Measurements from ENCODE around the gene BMP6.

BMP6 gene

DNA sequence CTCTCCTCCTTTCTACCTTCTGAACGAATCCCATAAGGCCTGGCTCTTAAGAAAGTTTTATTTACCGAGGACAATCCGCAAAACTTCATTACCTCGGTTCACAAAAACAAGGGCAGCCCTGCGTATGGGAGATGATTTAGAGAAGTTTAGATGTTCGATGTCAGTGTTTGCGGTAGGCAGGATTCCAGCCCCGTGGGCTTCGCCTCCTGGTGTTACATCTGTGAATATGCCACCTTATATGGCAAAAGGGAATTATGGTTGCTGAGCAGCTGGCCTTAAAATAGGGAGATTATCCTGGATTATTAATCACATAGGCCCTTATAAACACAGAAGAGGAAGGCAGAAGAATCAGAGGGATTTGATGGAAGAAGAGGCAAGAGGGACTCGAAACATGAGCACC, 21.1 kb downstream of the BMP6 start:
- Mint-ChIP-seq H3K27me3 (peaks cover 19% of the 10 kb centered on the region), H3K4me1 (no peaks in the 10 kb centered on the region), H3K27ac (no peak overlapping the region), H3K36me3 (no peaks in the 10 kb centered on the region), H3K9me3 (no peaks in the 10 kb centered on the region), H3K4me3 (no peak overlapping the region)
- CTCF ChIA-PET, result no interaction called here
- DNase-seq, result no peak

DNA sequence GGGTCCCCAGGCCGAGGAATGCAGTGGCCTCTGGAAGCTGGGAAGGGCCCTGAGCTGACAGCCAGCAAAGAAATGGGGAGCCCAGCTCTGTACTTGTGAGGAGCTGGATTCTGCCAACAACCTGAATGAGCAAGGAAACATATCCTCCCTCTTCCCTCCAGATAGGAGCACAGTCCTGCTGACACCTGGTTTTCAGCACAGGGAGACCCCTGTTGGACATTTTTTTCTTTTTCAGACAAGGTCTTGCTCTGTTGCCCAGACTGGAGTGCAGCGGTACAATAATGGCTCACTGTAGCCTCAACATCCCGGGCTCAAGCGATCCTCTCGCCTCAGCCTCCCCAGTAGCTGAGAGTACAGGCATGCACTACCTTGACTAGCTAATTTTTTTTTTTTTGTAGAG, 21.5 kb downstream of the BMP6 start:
- H3K27ac Mint-ChIP-seq, result no peak overlapping the region
- H3K27me3 Mint-ChIP-seq, result peaks cover 19% of the 10 kb centered on the region
- no peaks in the 10 kb centered on the region for H3K36me3 Mint-ChIP-seq
- DNase-seq, result no peak
- no peaks in the 10 kb centered on the region for H3K4me1 Mint-ChIP-seq
- CTCF ChIA-PET, result no interaction called here
- no peak overlapping the region for H3K4me3 Mint-ChIP-seq
- no peaks in the 10 kb centered on the region for H3K9me3 Mint-ChIP-seq

DNA sequence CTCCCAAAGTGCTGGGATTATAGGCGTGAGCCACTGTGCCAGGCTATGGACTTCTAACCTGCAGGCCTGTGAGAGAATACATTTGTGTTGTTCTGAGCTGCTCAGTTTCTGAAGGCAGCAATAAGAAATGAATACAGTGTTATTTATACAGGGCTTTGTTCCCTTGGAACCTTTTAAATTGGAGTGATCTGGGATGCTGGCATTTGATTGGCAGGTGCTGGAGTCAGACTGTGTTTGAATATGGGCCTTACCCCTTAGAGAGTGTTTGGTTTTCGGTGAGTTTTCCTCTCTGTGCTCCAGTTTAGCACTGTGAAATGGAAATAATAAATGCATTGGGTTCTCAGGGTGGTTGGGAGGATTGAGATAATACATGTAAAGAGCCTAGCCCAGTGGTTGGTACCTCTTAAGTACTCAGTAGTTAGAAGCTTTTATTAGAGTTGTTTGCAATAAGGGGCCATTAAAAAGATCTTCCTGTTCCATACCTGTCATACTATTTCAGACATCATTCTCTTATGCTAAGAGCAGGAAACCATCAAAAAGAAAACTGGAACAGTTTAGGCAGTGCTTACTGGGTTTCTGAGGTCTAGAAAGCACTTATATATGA, 22.1 kb downstream of the BMP6 start:
- Mint-ChIP-seq H3K4me3 (no peak overlapping the region), H3K9me3 (no peaks in the 10 kb centered on the region), H3K27ac (no peak overlapping the region), H3K27me3 (peaks cover 19% of the 10 kb centered on the region), H3K36me3 (no peaks in the 10 kb centered on the region), H3K4me1 (no peaks in the 10 kb centered on the region)
- CTCF ChIA-PET, result no interaction called here
- DNase-seq, result no peak

DNA sequence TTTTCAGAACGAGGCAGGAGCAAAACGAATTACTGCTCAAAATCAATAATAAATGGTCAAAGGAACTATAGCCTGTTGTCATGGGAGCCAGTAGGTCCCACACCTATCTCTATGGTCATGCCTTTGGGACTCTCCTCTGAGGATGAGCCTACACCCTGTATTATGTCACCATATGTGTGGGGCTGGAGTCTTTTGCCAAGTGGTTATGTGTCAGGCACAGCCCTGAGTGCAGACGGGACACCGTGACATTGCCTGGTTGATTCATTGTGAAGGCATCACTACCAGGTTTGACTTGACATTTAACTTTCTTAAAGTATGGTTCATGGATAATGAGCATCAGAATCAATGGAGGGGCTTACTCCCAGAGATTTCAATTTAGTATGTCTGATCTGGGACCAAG, 23.6 kb downstream of the BMP6 start:
- Mint-ChIP-seq H3K27ac (no peak overlapping the region), H3K36me3 (no peaks in the 10 kb centered on the region), H3K4me3 (no peak overlapping the region), H3K27me3 (peaks cover 24% of the 10 kb centered on the region), H3K4me1 (no peaks in the 10 kb centered on the region), H3K9me3 (no peaks in the 10 kb centered on the region)
- CTCF ChIA-PET, result no interaction called here
- no peak for DNase-seq

DNA sequence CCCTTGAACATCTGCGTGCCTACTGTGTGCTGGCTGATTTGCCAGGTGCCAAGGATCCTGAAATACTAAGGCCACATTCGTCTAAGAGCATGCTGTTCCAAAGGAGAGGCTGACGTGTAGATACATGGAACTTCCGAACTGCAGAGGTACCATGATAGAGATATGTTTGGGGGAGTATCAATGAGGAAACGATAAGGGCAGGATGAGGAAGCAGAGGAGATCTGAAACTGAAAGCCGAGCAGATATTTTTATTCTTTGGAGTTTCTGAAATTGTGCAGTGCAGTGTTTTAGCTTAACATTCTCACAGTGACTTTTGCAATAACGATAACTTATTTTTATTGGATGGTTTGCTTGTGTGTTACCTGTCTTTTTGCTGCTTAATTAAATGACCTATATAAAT, 24.3 kb downstream of the BMP6 start:
- no peak for DNase-seq
- no peaks in the 10 kb centered on the region for H3K4me1 Mint-ChIP-seq
- H3K27ac Mint-ChIP-seq, result no peak overlapping the region
- H3K27me3 Mint-ChIP-seq, result peaks cover 19% of the 10 kb centered on the region
- CTCF ChIA-PET, result no interaction called here
- H3K4me3 Mint-ChIP-seq, result no peak overlapping the region
- no peaks in the 10 kb centered on the region for H3K36me3 Mint-ChIP-seq
- H3K9me3 Mint-ChIP-seq, result no peaks in the 10 kb centered on the region

DNA sequence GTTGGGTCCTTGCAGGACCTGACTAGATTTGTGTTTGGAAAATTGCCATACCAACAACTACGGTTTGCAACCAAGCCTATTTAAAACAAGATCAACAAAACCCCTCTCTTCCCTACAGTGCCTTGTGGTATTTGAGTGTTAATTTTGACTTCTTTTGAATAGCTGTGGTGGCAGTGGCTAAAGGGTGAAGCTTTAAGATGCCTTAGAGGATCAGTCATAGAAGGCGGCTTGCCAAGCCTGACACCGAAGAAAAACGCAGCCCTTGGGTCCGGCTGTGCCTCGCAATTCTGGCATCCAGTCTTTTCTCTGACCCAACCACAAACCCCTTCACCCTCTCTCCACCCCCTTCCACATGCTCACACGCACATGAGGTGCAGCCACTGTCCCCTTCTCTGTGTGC, 32.6 kb downstream of the BMP6 start:
- Mint-ChIP-seq H3K36me3 (no peaks in the 10 kb centered on the region), H3K4me3 (no peak overlapping the region), H3K4me1 (no peaks in the 10 kb centered on the region), H3K27ac (no peak overlapping the region), H3K27me3 (peaks cover 7% of the 10 kb centered on the region), H3K9me3 (no peaks in the 10 kb centered on the region)
- DNase-seq, result no peak
- CTCF ChIA-PET, result no interaction called here

DNA sequence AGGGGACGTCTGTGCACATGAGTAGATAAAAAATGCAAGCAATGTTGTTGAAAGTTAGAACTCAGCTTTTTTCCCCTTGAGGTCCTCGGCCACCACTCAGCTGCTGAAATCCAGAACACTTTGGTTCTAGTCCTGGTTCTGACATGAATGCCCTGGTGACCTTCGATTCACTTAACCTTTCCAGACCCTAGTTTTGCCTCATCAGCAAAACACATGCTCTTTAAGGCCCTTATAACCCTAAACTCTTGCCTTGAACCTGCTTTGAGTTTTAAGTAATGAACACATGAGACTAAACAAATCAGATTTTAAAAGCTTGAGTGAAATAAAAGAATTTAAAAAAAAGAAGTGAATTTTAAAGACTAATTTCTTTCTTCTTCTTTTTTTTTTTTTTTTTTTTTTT, 33.4 kb downstream of the BMP6 start:
- Mint-ChIP-seq H3K4me3 (no peak overlapping the region), H3K9me3 (no peaks in the 10 kb centered on the region), H3K27ac (no peak overlapping the region), H3K27me3 (peaks cover 4% of the 10 kb centered on the region), H3K4me1 (no peaks in the 10 kb centered on the region), H3K36me3 (no peaks in the 10 kb centered on the region)
- DNase-seq, result no peak
- CTCF ChIA-PET, result no interaction called here

DNA sequence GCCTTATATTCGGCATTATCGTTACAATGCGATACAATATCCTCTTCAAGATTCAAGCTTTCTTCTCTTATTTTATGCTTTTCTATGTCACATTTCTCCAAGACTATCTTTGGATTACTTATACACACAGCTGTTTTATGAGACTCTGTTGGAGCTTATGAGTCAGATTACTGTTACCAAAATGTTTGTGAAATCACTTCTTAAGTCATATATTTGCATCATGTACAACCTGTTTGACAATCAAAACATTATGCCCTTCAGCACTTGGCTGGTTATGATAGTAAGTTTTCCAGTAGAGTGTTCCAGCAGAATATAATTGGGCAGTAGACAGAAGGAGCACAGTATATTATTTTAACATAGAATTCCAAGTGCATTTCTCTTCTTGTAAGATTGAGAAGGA, 35.2 kb downstream of the BMP6 start:
- Mint-ChIP-seq H3K27me3 (peaks cover 4% of the 10 kb centered on the region), H3K9me3 (no peaks in the 10 kb centered on the region), H3K4me1 (no peaks in the 10 kb centered on the region), H3K27ac (no peak overlapping the region), H3K36me3 (no peaks in the 10 kb centered on the region), H3K4me3 (no peak overlapping the region)
- DNase-seq, result no peak
- CTCF ChIA-PET, result interaction anchor here (0.9 kb wide), 1 partner anchor 9 kb away, joined by 3 read pairs; no protein-coding TSS in a partner anchor

DNA sequence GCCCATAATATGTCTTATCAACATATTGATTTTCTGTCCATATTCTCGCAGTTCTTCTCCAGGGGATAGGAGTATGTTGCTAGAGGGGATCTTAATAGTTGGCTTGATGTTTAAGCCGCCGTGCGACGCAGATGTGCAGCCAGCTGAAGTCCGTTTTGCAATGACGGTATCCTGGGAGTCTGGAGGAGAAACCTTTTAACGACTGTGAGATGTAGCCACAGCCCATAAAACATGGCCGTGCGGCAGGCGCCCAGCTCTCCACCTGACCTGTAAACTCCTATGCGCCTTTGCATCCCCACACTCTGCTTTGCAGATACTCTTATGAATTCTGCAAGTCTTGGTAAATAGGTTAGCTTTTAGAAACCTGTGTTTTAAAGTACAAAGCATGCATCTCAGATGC, 36.9 kb downstream of the BMP6 start:
- no peak overlapping the region for H3K4me3 Mint-ChIP-seq
- no peaks in the 10 kb centered on the region for H3K4me1 Mint-ChIP-seq
- no peaks in the 10 kb centered on the region for H3K36me3 Mint-ChIP-seq
- CTCF ChIA-PET, result no interaction called here
- no peak for DNase-seq
- H3K27ac Mint-ChIP-seq, result no peak overlapping the region
- no peaks in the 10 kb centered on the region for H3K9me3 Mint-ChIP-seq
- H3K27me3 Mint-ChIP-seq, result peaks cover 4% of the 10 kb centered on the region

DNA sequence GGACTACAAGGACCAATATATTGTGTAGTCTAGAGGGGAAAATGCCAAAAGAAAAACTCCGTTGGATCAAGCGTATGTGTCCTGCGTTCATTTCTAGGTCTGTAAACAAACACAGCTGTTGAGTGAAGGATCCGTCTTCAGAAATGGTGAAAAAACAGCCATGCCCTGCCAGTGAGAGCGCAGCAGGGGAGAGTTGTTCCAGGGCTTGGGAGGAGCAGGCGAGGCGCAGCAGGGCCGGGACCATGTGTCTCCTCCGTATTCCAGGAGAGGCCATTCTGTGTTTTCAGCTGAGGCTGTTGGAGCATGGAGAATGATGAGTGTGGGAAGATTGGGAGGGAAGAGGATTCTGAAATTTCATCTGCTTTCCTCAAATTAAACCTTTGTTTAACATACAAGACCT, 38.0 kb downstream of the BMP6 start:
- CTCF ChIA-PET, result no interaction called here
- DNase-seq, result no peak
- H3K27me3 Mint-ChIP-seq, result peaks cover 4% of the 10 kb centered on the region

DNA sequence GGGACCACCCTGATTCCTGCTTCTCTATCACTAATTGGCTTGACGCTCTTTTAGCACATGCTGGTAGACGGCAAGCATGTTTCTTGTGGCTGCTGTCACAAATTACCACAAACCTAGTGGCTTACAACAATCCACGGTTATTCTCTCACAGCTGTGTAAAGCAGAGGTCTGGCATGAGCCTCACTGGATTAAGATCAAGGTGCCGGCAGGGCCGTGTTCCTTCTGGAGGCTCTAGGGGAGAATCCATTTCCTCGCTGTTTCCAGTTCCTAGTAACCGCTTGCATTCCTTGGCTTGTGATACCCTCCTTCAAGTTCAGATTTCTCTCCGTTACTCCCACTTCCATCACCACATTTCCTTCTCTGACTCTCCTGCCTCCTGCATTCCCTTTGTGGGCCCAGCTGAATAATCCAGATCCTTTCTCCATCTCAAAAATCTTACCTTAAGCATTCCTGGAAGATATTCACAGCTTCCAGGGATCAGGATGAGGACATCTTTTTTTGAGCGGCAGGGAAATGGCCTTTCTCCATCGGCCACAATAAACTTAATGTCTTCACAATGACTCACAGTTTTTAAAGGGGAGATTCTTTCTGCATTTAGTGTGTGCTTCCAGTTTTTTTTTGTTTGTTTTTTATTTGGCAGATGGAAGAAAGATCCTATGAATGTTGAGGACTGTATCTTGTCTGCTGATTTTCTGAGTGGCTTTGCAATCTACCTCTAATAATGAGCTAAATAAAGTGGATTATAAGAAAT, 39.9 kb downstream of the BMP6 start:
- no peak for DNase-seq
- no peak overlapping the region for H3K4me3 Mint-ChIP-seq
- no peak overlapping the region for H3K27ac Mint-ChIP-seq
- H3K27me3 Mint-ChIP-seq, result peaks cover 4% of the 10 kb centered on the region
- H3K4me1 Mint-ChIP-seq, result no peaks in the 10 kb centered on the region
- CTCF ChIA-PET, result no interaction called here
- H3K9me3 Mint-ChIP-seq, result no peaks in the 10 kb centered on the region
- H3K36me3 Mint-ChIP-seq, result no peaks in the 10 kb centered on the region

More for the DNA sequence above, 38.0 kb downstream of the BMP6 start:
- Mint-ChIP-seq H3K9me3 (no peaks in the 10 kb centered on the region), H3K27ac (no peak overlapping the region), H3K4me1 (no peaks in the 10 kb centered on the region), H3K4me3 (no peak overlapping the region), H3K36me3 (no peaks in the 10 kb centered on the region)

DNA sequence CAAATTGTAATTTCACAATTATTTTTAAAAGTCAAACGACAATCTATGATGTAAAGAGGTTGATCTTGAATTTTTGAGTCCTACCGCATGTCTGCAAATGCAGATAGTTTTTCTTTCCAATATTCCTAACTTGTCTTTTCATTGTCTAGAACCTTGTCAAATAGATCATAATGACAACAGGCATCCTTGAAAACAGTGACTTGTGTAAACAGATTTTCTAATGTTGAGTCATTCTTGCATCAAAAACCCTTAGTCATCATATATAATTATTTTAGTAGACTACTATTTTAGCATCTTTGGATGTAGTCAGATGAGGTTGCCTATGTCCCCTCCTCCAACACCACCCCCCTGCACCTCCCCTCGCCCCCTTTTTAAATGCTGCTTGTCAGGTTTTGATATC, 43.8 kb downstream of the BMP6 start:
- CTCF ChIA-PET, result interaction anchor here (1.4 kb wide), 1 partner anchor 9 kb away, joined by 3 read pairs; no protein-coding TSS in a partner anchor
- peaks cover 4% of the 10 kb centered on the region for H3K27me3 Mint-ChIP-seq
- H3K9me3 Mint-ChIP-seq, result no peaks in the 10 kb centered on the region
- no peak overlapping the region for H3K4me3 Mint-ChIP-seq
- DNase-seq, result no peak
- H3K4me1 Mint-ChIP-seq, result no peaks in the 10 kb centered on the region
- no peaks in the 10 kb centered on the region for H3K36me3 Mint-ChIP-seq
- no peak overlapping the region for H3K27ac Mint-ChIP-seq

DNA sequence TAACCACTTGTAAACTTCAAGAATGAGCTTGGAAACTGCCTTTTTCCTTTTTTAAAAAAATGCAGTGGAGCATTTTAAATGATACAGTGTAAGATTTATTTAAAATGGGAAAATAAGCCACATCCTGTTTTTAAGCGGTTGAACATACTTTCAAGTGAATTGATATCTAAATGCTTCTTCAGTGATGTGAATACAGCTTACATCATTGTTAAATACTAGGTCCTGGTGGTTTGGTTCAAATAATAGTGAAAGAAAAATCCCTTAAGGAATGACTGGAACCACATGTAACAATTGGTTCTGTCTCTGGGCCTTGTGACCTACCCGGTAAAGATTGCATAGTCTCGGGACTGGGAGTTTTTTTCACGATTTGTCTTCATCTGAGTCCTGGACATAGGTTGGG, 44.2 kb downstream of the BMP6 start:
- Mint-ChIP-seq H3K9me3 (no peaks in the 10 kb centered on the region), H3K27me3 (peaks cover 4% of the 10 kb centered on the region), H3K27ac (no peak overlapping the region), H3K4me1 (no peaks in the 10 kb centered on the region), H3K36me3 (no peaks in the 10 kb centered on the region), H3K4me3 (no peak overlapping the region)
- CTCF ChIA-PET, result interaction anchor here (1.4 kb wide), 1 partner anchor 9 kb away, joined by 3 read pairs; no protein-coding TSS in a partner anchor
- no peak for DNase-seq

DNA sequence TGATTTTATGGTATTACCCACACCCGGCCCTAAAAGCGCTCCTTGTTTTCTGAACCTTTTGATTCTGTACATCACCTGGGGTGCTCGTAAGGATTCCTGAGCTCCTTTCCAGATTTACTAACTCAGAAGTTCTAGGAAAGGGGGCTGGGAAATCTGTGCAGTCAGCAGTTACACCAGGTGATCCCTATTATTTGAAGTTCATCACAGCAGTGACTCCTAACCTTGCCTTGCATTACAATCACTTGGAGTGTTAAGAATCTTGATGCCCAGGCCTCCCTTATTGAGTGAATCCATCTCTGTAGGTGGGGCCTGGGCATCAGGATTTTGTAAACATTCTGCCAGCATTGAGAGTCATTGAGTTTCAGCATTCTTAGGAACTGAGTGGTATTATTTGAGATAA, 44.7 kb downstream of the BMP6 start:
- peaks cover 4% of the 10 kb centered on the region for H3K27me3 Mint-ChIP-seq
- no peak for DNase-seq
- no peaks in the 10 kb centered on the region for H3K4me1 Mint-ChIP-seq
- H3K9me3 Mint-ChIP-seq, result no peaks in the 10 kb centered on the region
- no peaks in the 10 kb centered on the region for H3K36me3 Mint-ChIP-seq
- H3K27ac Mint-ChIP-seq, result no peak overlapping the region
- H3K4me3 Mint-ChIP-seq, result no peak overlapping the region
- CTCF ChIA-PET, result interaction anchor here (1.4 kb wide), 1 partner anchor 10 kb away, joined by 3 read pairs; no protein-coding TSS in a partner anchor

DNA sequence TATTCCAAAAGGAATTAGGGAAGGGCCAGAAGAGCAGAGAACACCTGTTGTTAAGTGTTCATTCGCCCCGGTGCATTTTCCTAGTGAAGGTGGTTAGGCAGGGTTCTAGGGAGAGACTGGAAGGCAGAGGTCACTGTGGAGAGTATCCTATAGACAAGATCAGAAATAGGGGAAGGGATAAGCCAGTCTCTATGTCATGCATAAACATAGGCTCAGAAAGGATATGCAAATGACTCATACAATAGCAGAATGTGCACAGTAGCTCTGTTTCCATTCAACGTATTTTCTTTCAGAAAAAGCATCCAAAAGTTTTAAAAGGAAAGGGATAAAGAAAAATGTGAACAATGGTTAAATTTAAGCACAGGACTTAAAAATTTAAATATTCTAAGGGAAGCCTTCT, 47.4 kb downstream of the BMP6 start:
- Mint-ChIP-seq H3K4me1 (no peaks in the 10 kb centered on the region), H3K4me3 (no peak overlapping the region), H3K36me3 (no peaks in the 10 kb centered on the region), H3K9me3 (no peaks in the 10 kb centered on the region), H3K27ac (no peak overlapping the region), H3K27me3 (peaks cover 7% of the 10 kb centered on the region)
- no peak for DNase-seq
- CTCF ChIA-PET, result no interaction called here
